Measurements from ENCODE around the gene A4GNT. TPM values are rescaled to one million over a fixed set of nuclear protein-coding genes. Genes with fewer than 3 reads are reported as not detected.

A4GNT gene
- total RNA-seq (ENCODE audit: low replicate concordance), result not detected in 2 replicates

- no peak for DNase-seq (ENCODE audit: low read depth)
- no peak within 1 kb of the TSS for H3K4me3 ChIP-seq (ENCODE audit: low read depth, low read length)
- no peak for TF ChIP-seq CTCF (IDR thresholded peaks at IDR 0.05; ENCODE audit: insufficient read depth, low read length)
Observed at GRCh38 chr3:138132239-138132638, at the start of gene A4GNT. TSS of gene A4GNT (minus strand) at chr3:138132390. CDS start at chr3:138131256, 1,134 bp downstream.

GRCh38 chr3:138180375-138181029 is 48.3 kb upstream of the A4GNT start:
- DNase-seq (ENCODE audit: low read depth), result peak; percentile 64
- H3K4me3 ChIP-seq (ENCODE audit: low read depth, low read length), result no peak overlapping the region
- peak; percentile 60 for TF ChIP-seq CTCF (IDR thresholded peaks at IDR 0.05; ENCODE audit: insufficient read depth, low read length)

GRCh38 chr3:138174421-138175131 is 42.4 kb upstream of the A4GNT start, which contains the start of gene DBR1:
TSS of gene DBR1 (minus strand) at chr3:138174921. CDS start at chr3:138174795, 126 bp downstream.
- DNase-seq (ENCODE audit: low read depth), result peak; percentile 88
- peak within 1 kb of the TSS; percentile 73 for H3K4me3 ChIP-seq (ENCODE audit: low read depth, low read length)
- no peak for TF ChIP-seq CTCF (IDR thresholded peaks at IDR 0.05; ENCODE audit: insufficient read depth, low read length)

GRCh38 chr3:138173769-138174420 is 41.7 kb upstream of the A4GNT start:
- H3K4me3 ChIP-seq (ENCODE audit: low read depth, low read length), result peak overlapping the region; percentile 73
- TF ChIP-seq CTCF (IDR thresholded peaks at IDR 0.05; ENCODE audit: insufficient read depth, low read length), result no peak
- DNase-seq (ENCODE audit: low read depth), result peak; percentile 12

- no peak for TF ChIP-seq CTCF (IDR thresholded peaks at IDR 0.05; ENCODE audit: insufficient read depth, low read length)
- no peak overlapping the region for H3K4me3 ChIP-seq (ENCODE audit: low read depth, low read length)
- DNase-seq (ENCODE audit: low read depth), result no peak
Observed at GRCh38 chr3:138172625-138173024, 40.4 kb upstream of the A4GNT start.

- no peak for TF ChIP-seq CTCF (IDR thresholded peaks at IDR 0.05; ENCODE audit: insufficient read depth, low read length)
- no peak for DNase-seq (ENCODE audit: low read depth)
Observed at GRCh38 chr3:138165061-138165460, 32.9 kb upstream of the A4GNT start.

More at GRCh38 chr3:138165061-138165460, 32.9 kb upstream of the A4GNT start:
- H3K4me3 ChIP-seq (ENCODE audit: low read depth, low read length), result no peak overlapping the region
